NT2/D1 (cell line): ENCODE data around the gene SMAD6.

Source experiments
- DNase-seq: peaks from one replicate; pipeline ENCODE4 v3.0.0-alpha.2; 2011; ENCODE audit warnings: low read depth, low spot score
- H3K27me3 ChIP-seq: 2 replicates; pipeline ENCODE4 v1.6.0; 2011; ENCODE audit warnings: mild to moderate bottlenecking; ENCODE audit not compliant: insufficient read length, insufficient read depth
- H3K36me3 ChIP-seq: 2 replicates; pipeline ENCODE4 v1.6.1; 2011; ENCODE audit warnings: mild to moderate bottlenecking, low read length, mixed read lengths; ENCODE audit not compliant: insufficient read depth, insufficient read length
- H3K4me1 ChIP-seq: 2 replicates; pipeline ENCODE4 v1.5.1; 2011; ENCODE audit not compliant: insufficient read depth, insufficient read length
- H3K4me3 ChIP-seq: 2 replicates; pipeline ENCODE4 v1.5.1; 2011; ENCODE audit warnings: low read depth; ENCODE audit not compliant: insufficient read length
- H3K9ac ChIP-seq: 2 replicates; pipeline ENCODE4 v1.6.0; 2011; ENCODE audit warnings: low read depth; ENCODE audit not compliant: insufficient read length
- H3K9me3 ChIP-seq: 2 replicates; pipeline ENCODE4 v1.5.1; 2011; ENCODE audit warnings: mild to moderate bottlenecking, low read length; ENCODE audit not compliant: insufficient read depth
- SUZ12 ChIP-seq: IDR thresholded peaks from 2 replicates; pipeline ENCODE4 v1.6.1; 2011; ENCODE audit not compliant: insufficient read length, insufficient read depth; ENCODE audit errors: extremely low read depth
- YY1 ChIP-seq: IDR thresholded peaks from 2 replicates; pipeline ENCODE4 v1.6.1; 2011; ENCODE audit not compliant: insufficient read length, insufficient read depth
- ZNF274 ChIP-seq: IDR thresholded peaks from 2 replicates; pipeline ENCODE4 v1.6.1; 2011; ENCODE audit warnings: mild to moderate bottlenecking, low read depth, low read length

The SMAD6 gene

GRCh38 chr15:66729331-66729951, 27.4 kb downstream of the SMAD6 start:
- Histone ChIP-seq H3K4me3 (no peak overlapping the region), H3K36me3 (peaks cover 55% of the 10 kb centered on the region), H3K9ac (no peak overlapping the region)

GRCh38 chr15:66730168-66731021, 28.4 kb downstream of the SMAD6 start:
- TF ChIP-seq YY1: no peak
- H3K9ac ChIP-seq: no peak overlapping the region
- no peaks in the 10 kb centered on the region for H3K9me3 ChIP-seq
- peaks cover 51% of the 10 kb centered on the region for H3K36me3 ChIP-seq
- no peak for DNase-seq
- no peaks in the 10 kb centered on the region for H3K27me3 ChIP-seq
- no peak overlapping the region for H3K4me3 ChIP-seq
- peaks cover 9% of the 10 kb centered on the region for H3K4me1 ChIP-seq

More at GRCh38 chr15:66729331-66729951, 27.4 kb downstream of the SMAD6 start:
- no peak for TF ChIP-seq SUZ12
- no peak for TF ChIP-seq YY1
- TF ChIP-seq ZNF274: no peak
- no peaks in the 10 kb centered on the region for H3K9me3 ChIP-seq
- DNase-seq: no peak
- no peaks in the 10 kb centered on the region for H3K27me3 ChIP-seq
- peaks cover 5% of the 10 kb centered on the region for H3K4me1 ChIP-seq

GRCh38 chr15:66733976-66734375, 31.9 kb downstream of the SMAD6 start:
- no peak for TF ChIP-seq SUZ12
- TF ChIP-seq ZNF274: no peak
- no peak for TF ChIP-seq YY1
- Histone ChIP-seq H3K9me3 (no peaks in the 10 kb centered on the region), H3K4me1 (peaks cover 7% of the 10 kb centered on the region), H3K27me3 (no peaks in the 10 kb centered on the region), H3K36me3 (peaks cover 53% of the 10 kb centered on the region), H3K9ac (no peak overlapping the region), H3K4me3 (no peak overlapping the region)
- DNase-seq: no peak

- no peak for TF ChIP-seq YY1
- TF ChIP-seq ZNF274: no peak
- no peak for TF ChIP-seq SUZ12
- H3K9ac ChIP-seq: no peak overlapping the region
- no peaks in the 10 kb centered on the region for H3K9me3 ChIP-seq
- no peak for DNase-seq
- H3K4me1 ChIP-seq: peaks cover 7% of the 10 kb centered on the region
- peaks cover 55% of the 10 kb centered on the region for H3K36me3 ChIP-seq
- no peak overlapping the region for H3K4me3 ChIP-seq
- H3K27me3 ChIP-seq: no peaks in the 10 kb centered on the region
Measured at GRCh38 chr15:66734961-66735908, 33.2 kb downstream of the SMAD6 start.

- TF ChIP-seq SUZ12: no peak
- no peak for TF ChIP-seq YY1
- no peak for TF ChIP-seq ZNF274
- Histone ChIP-seq H3K9me3 (no peaks in the 10 kb centered on the region), H3K4me3 (no peak overlapping the region), H3K9ac (no peak overlapping the region), H3K36me3 (peaks cover 54% of the 10 kb centered on the region), H3K27me3 (no peaks in the 10 kb centered on the region), H3K4me1 (peaks cover 7% of the 10 kb centered on the region)
- DNase-seq: no peak
Measured at GRCh38 chr15:66735909-66736305, 33.9 kb downstream of the SMAD6 start.

- Histone ChIP-seq H3K36me3 (peaks cover 60% of the 10 kb centered on the region), H3K4me1 (peaks cover 7% of the 10 kb centered on the region), H3K27me3 (no peaks in the 10 kb centered on the region), H3K9me3 (no peaks in the 10 kb centered on the region), H3K9ac (no peak overlapping the region), H3K4me3 (no peak overlapping the region)
- TF ChIP-seq SUZ12: no peak
- no peak for TF ChIP-seq ZNF274
- TF ChIP-seq YY1: no peak
- no peak for DNase-seq
Measured at GRCh38 chr15:66737243-66738010, 35.4 kb downstream of the SMAD6 start.
